GM12878 (cell line): ENCODE results near the gene UBE2L6. TPM values are rescaled to one million over a fixed set of nuclear protein-coding genes. Genes with fewer than 3 reads are reported as not detected.

Source experiments
- ATAC-seq: fragments of 200-7000 bp; cut with Tn5 transposase; 3 replicates; pipeline ENCODE4 v1.9.1; 2020; ENCODE audit warnings: mild to moderate bottlenecking, moderate library complexity
- BruUV-seq: library from RNA; stranded (reverse); fragments of 400-500 nt; replicated peaks from 2 replicates; lab custom pipeline; 2021; lab: Mats Ljungman, UMichigan
- CTCF ChIA-PET: fragments of 300-600 bp; sonication (Branson Sonifier 250); formaldehyde crosslinking; extraction: SDS; loops from one replicate; lab custom pipeline; 2021; ENCODE audit warnings: inconsistent platforms; lab: Yijun Ruan, JAX
- POLR2A ChIA-PET: fragments of 350-600 bp; formaldehyde crosslinking; extraction: SDS; loops from one replicate; lab custom pipeline; 2021; ENCODE audit warnings: inconsistent platforms; lab: Charles Lee
- RAD21 ChIA-PET: fragments of 300-600 bp; sonication (Branson Sonifier 250); formaldehyde crosslinking; loops from one replicate; lab custom pipeline; 2023; ENCODE audit warnings: antibody characterized with exemption; ENCODE audit not compliant: unreplicated experiment; lab: Charles Lee
- SMC1A ChIA-PET: fragments of 300-600 bp; sonication (Branson Sonifier 250); formaldehyde crosslinking; loops from one replicate; lab custom pipeline; 2023; ENCODE audit not compliant: unreplicated experiment, uncharacterized antibody; lab: Charles Lee
- DNase-seq: peaks from one replicate; pipeline ENCODE4 v3.0.0-alpha.2; 2011; ENCODE audit warnings: low read depth, low spot score
- FAIRE-seq: peaks from 3 replicates; lab custom pipeline; 2011; peaks lifted over from hg19 to GRCh38; lab: Jason Lieb, UNC
- H2AFZ ChIP-seq: 2 replicates; pipeline ENCODE4 v1.6.0; 2011; ENCODE audit warnings: low read depth, low read length, control low read depth; ENCODE audit not compliant: control insufficient read depth
- H3K27ac ChIP-seq: 2 replicates; pipeline ENCODE4 v1.5.1; 2011; ENCODE audit warnings: control low read depth; ENCODE audit not compliant: control insufficient read depth, insufficient read depth
- H3K27me3 ChIP-seq, 2 experiments: replicated peaks in 1 of 2; 2 replicates each; pipeline versions ENCODE4 v1.6.0 to v1.6.1; 2011; ENCODE audit warnings: low read length in 1 of 2; ENCODE audit not compliant: control insufficient read depth in 2 of 2, insufficient read depth in 2 of 2
- H3K36me3 ChIP-seq, 2 experiments: 2 replicates each; pipeline ENCODE4 v1.5.1; 2011; ENCODE audit warnings: low read length in 1 of 2; ENCODE audit not compliant: control insufficient read depth in 2 of 2, insufficient read depth in 2 of 2
- H3K4me1 ChIP-seq: 2 replicates; pipeline ENCODE4 v1.6.1; 2011; ENCODE audit warnings: mild to moderate bottlenecking, low read length, moderate library complexity, mixed read lengths; ENCODE audit not compliant: control insufficient read depth, insufficient read depth
- H3K4me2 ChIP-seq: 2 replicates; pipeline ENCODE4 v1.6.0; 2011; ENCODE audit warnings: control low read depth; ENCODE audit not compliant: control insufficient read depth, insufficient read depth
- H3K4me3 ChIP-seq: fragments of 200-600 bp; sonication (generic); 2 replicates; pipeline ENCODE4 v1.5.1; 2016
- H3K79me2 ChIP-seq: 2 replicates; pipeline ENCODE4 v1.6.0; 2011; ENCODE audit warnings: low read length; ENCODE audit not compliant: control insufficient read depth, insufficient read depth
- H3K9ac ChIP-seq: 2 replicates; pipeline ENCODE4 v1.8.0; 2011; ENCODE audit warnings: low read length, control low read depth, mixed read lengths; ENCODE audit not compliant: control insufficient read depth, insufficient read depth
- H3K9me3 ChIP-seq: replicated peaks from 3 replicates; pipeline ENCODE4 v1.5.1; 2011; ENCODE audit warnings: mild to moderate bottlenecking, low read length; ENCODE audit not compliant: control insufficient read depth, insufficient read depth
- H4K20me1 ChIP-seq: 2 replicates; pipeline ENCODE4 v1.6.0; 2011; ENCODE audit not compliant: control insufficient read depth, insufficient read depth
- KLF5 ChIP-seq: fragments of 450-650 bp; IDR thresholded peaks from 2 replicates; pipeline ENCODE4 v1.6.1; 2014; ENCODE audit warnings: mild to moderate bottlenecking; ENCODE audit not compliant: partially characterized antibody
- NR2F1 ChIP-seq: fragments of 450-650 bp; conservative IDR thresholded peaks from 2 replicates; pipeline ENCODE4 v1.6.1; 2017; ENCODE audit warnings: mild to moderate bottlenecking
- RELB ChIP-seq: fragments of 450-650 bp; IDR thresholded peaks from 2 replicates; pipeline ENCODE4 v1.6.1; 2017; ENCODE audit warnings: low read depth, mild to moderate bottlenecking, moderate library complexity
- USF2 ChIP-seq: IDR thresholded peaks from 2 replicates; pipeline ENCODE4 v1.6.1; 2011; ENCODE audit warnings: low read depth, low read length, improper control_type of control experiment, borderline replicate concordance
- ZBTB11 ChIP-seq: fragments of 450-650 bp; formaldehyde crosslinking; IDR thresholded peaks from 2 replicates; pipeline ENCODE4 v1.5.0; 2022; ENCODE audit warnings: mild to moderate bottlenecking, missing genetic modification characterization
- ZNF217 ChIP-seq: fragments of 450-650 bp; IDR thresholded peaks from 2 replicates; pipeline ENCODE4 v1.6.1; 2017; ENCODE audit warnings: antibody characterized with exemption, mild to moderate bottlenecking
- WGBS: methylation state at CpG from one replicate; pipeline ENCODE4 v1.1.6; 2016; ENCODE audit warnings: low lambda C conversion rate; ENCODE audit not compliant: insufficient replicate concordance, insufficient coverage; ENCODE audit errors: missing lambda C conversion rate; 5-methylcytosine and 5-hydroxymethylcytosine counted together
- in situ Hi-C: fragments of 300-500 bp; cut with MboI; formaldehyde crosslinking; loops from 9 replicates; pipeline ENCODE4 v1.14.3; 2018; ENCODE audit warnings: mixed read lengths
- intact Hi-C: fragments of 100-400 bp; cut with micrococcal nuclease; formaldehyde crosslinking; loops from one replicate; pipeline ENCODE4 v1.14.2; 2022; ENCODE audit not compliant: unreplicated experiment
- polyA plus RNA-seq, 11 experiments: library from polyadenylated mRNA; depleted of rRNA in 4 of 11; unstranded in 6 of 11; stranded (reverse) in 5 of 11; fragments of >200 nt; fragmentation: Nextera tagmentation in 4 of 11; fragmentation: Illumina TruSeq in 1 of 11; extraction: Ambion mirVana in 4 of 11; extraction: Trizol in 1 of 11; gene quantifications; 1 replicate in 1 of 11; 2 replicates in 10 of 11; pipeline versions ENCODE4 v1.2.1 to v1.2.3, GENCODE V29; 2011 to 2016; ENCODE audit warnings: inconsistent platforms in 2 of 11, missing spikeins in 2 of 11, low read depth in 1 of 11
- total RNA-seq, 4 experiments: library from RNA; depleted of rRNA in 3 of 4; stranded (reverse); fragments of >200 nt in 3 of 4; fragmentation: Illumina TruSeq in 1 of 4; extraction: Trizol in 1 of 4; gene quantifications; 2 replicates each; pipeline versions ENCODE4 v1.2.1 to v1.2.3, GENCODE V29; 2013 to 2021

Gene UBE2L6
- total and polyA plus RNA-seq, 10 of the 15 experiments (the other 5 are each of a cell fraction or from before 2014, with no cell fraction given), result 114 to 295 (median 173) TPM

- no peak for TF ChIP-seq ZBTB11 (CRISPR knock-in tag)
- TF ChIP-seq ZNF217, result 0 out of 2 replicates have a peak, but pooled peaks have one; percentile 63
- TF ChIP-seq KLF5, result no peak
- 0 out of 2 replicates have a peak, but pooled peaks have one; percentile 51 for TF ChIP-seq NR2F1
- TF ChIP-seq USF2, result no peak
Observed at GRCh38 chr11:57567515-57568329, at the start of gene UBE2L6 (continued).

- Histone ChIP-seq H3K27ac (no peak overlapping the region), H3K4me1 (no peaks in the 10 kb centered on the region), H2AFZ (no peak overlapping the region), H3K36me3 (no peaks in the 10 kb centered on the region), H4K20me1 (no peaks in the 10 kb centered on the region), H3K79me2 (no peaks in the 10 kb centered on the region), H3K27me3 (no peaks in the 10 kb centered on the region; a peak in 1 of 4 replicates), H3K9me3 (no peaks in the 10 kb centered on the region; the same call in 1 of the 3 replicates), H3K9ac (no peak overlapping the region), H3K4me2 (no peak overlapping the region), H3K4me3 (no peak overlapping the region)
- intact Hi-C loops (no loop called here), in situ Hi-C loops (no loop called here)
- CTCF ChIA-PET, result no interaction called here
- no TSS peak for BruUV-seq
- TF ChIP-seq RELB, result no peak
- no peak for ATAC-seq
- RAD21 ChIA-PET, result no interaction called here
- WGBS, result 57% methylated on average over 3 of the region's 3 CpGs
- FAIRE-seq, result no peak
- POLR2A ChIA-PET, result no interaction called here
- SMC1A ChIA-PET, result no interaction called here
- no peak for DNase-seq
Observed at GRCh38 chr11:57616595-57616994, 49.1 kb upstream of the UBE2L6 start.
